K562 (cell line): ENCODE results near the gene TECPR2. TPM values are rescaled to one million over a fixed set of nuclear protein-coding genes. Genes with fewer than 3 reads are reported as not detected.
A peak's percentile ranks its signal among the peaks of the same experiment; 100 is the strongest.

Experiments
- ATAC-seq: fragments of 200-7000 bp; cut with Tn5 transposase; 3 replicates; pipeline ENCODE4 v1.9.1; 2020; ENCODE audit warnings: moderate library complexity
- BruUV-seq: library from RNA; stranded (reverse); fragments of 400-500 nt; replicated peaks from 2 replicates; lab custom pipeline; 2021; lab: Mats Ljungman, UMichigan
- CTCF ChIA-PET: fragments of 300-600 bp; formaldehyde crosslinking; extraction: SDS; loops from one replicate; lab custom pipeline; 2021; ENCODE audit warnings: low intra/inter-chr PET ratio; lab: Yijun Ruan, JAX
- POLR2A ChIA-PET: fragments of 300-600, 350-650 bp; sonication (Branson Sonifier 250); formaldehyde crosslinking; extraction: SDS; loops from one replicate; lab custom pipeline; 2021; ENCODE audit warnings: antibody characterized with exemption, inconsistent platforms; lab: Yijun Ruan, JAX
- DNase-seq, 4 experiments: peaks; one replicate each; pipeline versions ENCODE4 v3.0.0 to v3.0.0-alpha.2; 2011 to 2018; ENCODE audit warnings: low spot score in 3 of 4, mixed read lengths in 3 of 4; ENCODE audit errors: extremely low read depth in 1 of 4
- FAIRE-seq: peaks from 2 replicates; lab custom pipeline; 2011; peaks lifted over from hg19 to GRCh38; lab: Jason Lieb, UNC
- H2AFZ ChIP-seq: 2 replicates; pipeline ENCODE4 v1.6.0; 2011; ENCODE audit warnings: low read depth, low read length, control low read depth, inconsistent platforms
- H3K27ac ChIP-seq: fragments of 200-600 bp; 3 replicates; pipeline ENCODE4 v1.8.0; 2011; ENCODE audit warnings: low read depth, mild to moderate bottlenecking, control low read depth, inconsistent platforms, low read length, moderate library complexity, mixed read lengths; ENCODE audit errors: extremely low read depth
- H3K27me3 ChIP-seq, 2 experiments: fragments of 300-600 bp in 1 of 2; 2 replicates in 1 of 2; 3 replicates in 1 of 2; pipeline versions ENCODE4 v1.6.0 to v1.8.0; 2011; ENCODE audit warnings: inconsistent platforms in 2 of 2, low read length in 2 of 2, mild to moderate bottlenecking in 1 of 2, mixed read lengths in 1 of 2, moderate library complexity in 1 of 2; ENCODE audit not compliant: control insufficient read depth in 2 of 2, insufficient read depth in 2 of 2
- H3K36me3 ChIP-seq: fragments of 300-600 bp; 3 replicates; pipeline ENCODE4 v1.8.0; 2011; ENCODE audit warnings: mild to moderate bottlenecking, low read length, inconsistent platforms; ENCODE audit not compliant: control insufficient read depth, insufficient read depth
- H3K4me1 ChIP-seq, 2 experiments: fragments of 200-600 bp in 1 of 2; replicated peaks in 1 of 2; 2 replicates in 1 of 2; 3 replicates in 1 of 2; pipeline versions ENCODE4 v1.5.1 to v1.8.0; 2011; ENCODE audit warnings: inconsistent platforms in 2 of 2, low read length in 2 of 2, mild to moderate bottlenecking in 1 of 2, mixed read lengths in 1 of 2, moderate library complexity in 1 of 2; ENCODE audit not compliant: control insufficient read depth in 2 of 2, insufficient read depth in 2 of 2
- H3K4me2 ChIP-seq: 2 replicates; pipeline ENCODE4 v1.6.1; 2011; ENCODE audit warnings: low read length, control low read depth, inconsistent platforms, mixed read lengths; ENCODE audit not compliant: insufficient read depth
- H3K4me3 ChIP-seq: fragments of 200-600 bp; sonication (generic), shearing (Covaris generic); 2 replicates; pipeline ENCODE4 v1.5.1; 2016; ENCODE audit warnings: control low read depth, inconsistent platforms
- H3K79me2 ChIP-seq: fragments of 200-600 bp; 3 replicates; pipeline ENCODE4 v1.8.0; 2011; ENCODE audit warnings: low read length, inconsistent platforms; ENCODE audit not compliant: control insufficient read depth, insufficient read depth
- H3K9ac ChIP-seq, 2 experiments: 2 replicates each; pipeline versions ENCODE4 v1.6.0 to v1.6.1; 2011; ENCODE audit warnings: low read depth in 2 of 2, low read length in 2 of 2, control low read depth in 1 of 2, inconsistent platforms in 1 of 2, mild to moderate bottlenecking in 1 of 2, mixed read lengths in 1 of 2; ENCODE audit not compliant: insufficient read depth in 1 of 2
- H3K9me1 ChIP-seq: one replicate; pipeline ENCODE4 v1.6.0; 2011; ENCODE audit warnings: inconsistent platforms, mild to moderate bottlenecking, low read length, moderate library complexity; ENCODE audit not compliant: control insufficient read depth, insufficient read depth
- H3K9me3 ChIP-seq: replicated peaks from 2 replicates; pipeline ENCODE4 v1.5.1; 2011; ENCODE audit warnings: low read depth, low read length, inconsistent platforms; ENCODE audit not compliant: control insufficient read depth, insufficient read depth
- H4K20me1 ChIP-seq: replicated peaks from 2 replicates; pipeline ENCODE4 v1.6.1; 2011; ENCODE audit warnings: low read length, inconsistent platforms, mixed read lengths; ENCODE audit not compliant: control insufficient read depth, insufficient read depth
- CC2D1A ChIP-seq: fragments of 450-650 bp; IDR thresholded peaks from 2 replicates; pipeline ENCODE4 v1.6.1; 2017; ENCODE audit warnings: mild to moderate bottlenecking
- DLX4 ChIP-seq: fragments of 250-450 bp; sonication (Bioruptor Pico); IDR thresholded peaks from 2 replicates; pipeline ENCODE4 v1.6.1; 2021; ENCODE audit warnings: mild to moderate bottlenecking
- FOXM1 ChIP-seq, 2 experiments: fragments of 450-650 bp in 1 of 2; sonication (generic) in 1 of 2; formaldehyde crosslinking in 1 of 2; IDR thresholded peaks; 2 replicates each; pipeline versions ENCODE4 v1.6.1 to v1.9.0; 2017 to 2022; ENCODE audit warnings: low read depth in 2 of 2, mild to moderate bottlenecking in 2 of 2, missing genetic modification reagents in 1 of 2, moderate library complexity in 1 of 2
- HNRNPLL ChIP-seq: fragments of 200-400 bp; formaldehyde crosslinking; IDR thresholded peaks from 2 replicates; pipeline ENCODE4 v1.6.1; 2017; ENCODE audit warnings: low read length, low read depth, mild to moderate bottlenecking; ENCODE audit not compliant: poor library complexity, severe bottlenecking
- JUN ChIP-seq, 2 experiments: sonication (generic) in 1 of 2; formaldehyde crosslinking in 1 of 2; IDR thresholded peaks; 2 replicates each; pipeline versions ENCODE4 v1.6.1 to v1.8.0; 2012 to 2022; ENCODE audit warnings: borderline replicate concordance in 2 of 2, mild to moderate bottlenecking in 2 of 2, improper control_type of control experiment in 1 of 2, low read depth in 1 of 2, low read length in 1 of 2, missing genetic modification reagents in 1 of 2
- NONO ChIP-seq, 2 experiments: fragments of 200-400 bp in 1 of 2; fragments of 450-650 bp in 1 of 2; formaldehyde crosslinking in 1 of 2; IDR thresholded peaks; 2 replicates each; pipeline ENCODE4 v1.6.1; 2017; ENCODE audit warnings: low read depth in 2 of 2, mild to moderate bottlenecking in 2 of 2, moderate library complexity in 2 of 2, low read length in 1 of 2
- NR2F6 ChIP-seq: fragments of 450-650 bp; formaldehyde crosslinking; IDR thresholded peaks from 2 replicates; pipeline ENCODE4 v1.4.0; 2020; ENCODE audit warnings: mild to moderate bottlenecking
- SMAD4 ChIP-seq: fragments of 250-450 bp; sonication (Bioruptor Pico); conservative IDR thresholded peaks from 2 replicates; pipeline ENCODE4 v1.8.0; 2021; ENCODE audit warnings: inconsistent platforms, mild to moderate bottlenecking, moderate library complexity
- SUPT5H ChIP-seq: fragments of 450-650 bp; IDR thresholded peaks from 2 replicates; pipeline ENCODE4 v1.6.1; 2016
- ZNF75A ChIP-seq: fragments of 450-650 bp; formaldehyde crosslinking; IDR thresholded peaks from 2 replicates; pipeline ENCODE4 v1.4.0; 2020; ENCODE audit warnings: mild to moderate bottlenecking
- WGBS: fragments of 100-300 bp; shearing (Covaris generic); methylation state at CpG from one replicate; pipeline ENCODE4 v1.1.6; 2016; ENCODE audit warnings: low coverage, mixed read lengths; ENCODE audit not compliant: insufficient coverage; ENCODE audit errors: missing lambda C conversion rate; 5-methylcytosine and 5-hydroxymethylcytosine counted together
- in situ Hi-C: fragments of 300-500 bp; cut with MboI; formaldehyde crosslinking; loops from 4 replicates; pipeline ENCODE4 v1.15.0; 2018; ENCODE audit warnings: inconsistent platforms, mixed read lengths
- intact Hi-C: fragments of 100-400 bp; cut with micrococcal nuclease; formaldehyde crosslinking; loops from 2 replicates; pipeline ENCODE4 v1.14.2; 2022
- polyA plus RNA-seq, 8 experiments: library from polyadenylated mRNA; depleted of rRNA in 4 of 8; stranded (reverse) in 5 of 8; unstranded in 3 of 8; fragments of >200 nt; fragmentation: Nextera tagmentation in 2 of 8; fragmentation: Illumina TruSeq in 1 of 8; extraction: Ambion mirVana in 2 of 8; extraction: Trizol in 1 of 8; gene quantifications; 2 replicates each; pipeline versions ENCODE4 v1.2.1 to v1.2.3, GENCODE V29; 2011 to 2014; ENCODE audit warnings: inconsistent platforms in 1 of 8, missing spikeins in 1 of 8
- total RNA-seq, 7 experiments: library from RNA; depleted of rRNA in 6 of 7; stranded (reverse); fragments of >200 nt in 6 of 7; fragmentation: Illumina TruSeq in 2 of 7; extraction: Trizol in 2 of 7; gene quantifications; 2 replicates each; pipeline versions ENCODE4 v1.2.1 to v1.2.3, GENCODE V29; 2011 to 2021; ENCODE audit warnings: low replicate concordance in 1 of 7

Gene TECPR2
- total and polyA plus RNA-seq, 9 of the 15 experiments (the other 6 are each of a cell fraction or from before 2014, with no cell fraction given), result 0.04 to 3.0 (median 0.83) TPM

DNA sequence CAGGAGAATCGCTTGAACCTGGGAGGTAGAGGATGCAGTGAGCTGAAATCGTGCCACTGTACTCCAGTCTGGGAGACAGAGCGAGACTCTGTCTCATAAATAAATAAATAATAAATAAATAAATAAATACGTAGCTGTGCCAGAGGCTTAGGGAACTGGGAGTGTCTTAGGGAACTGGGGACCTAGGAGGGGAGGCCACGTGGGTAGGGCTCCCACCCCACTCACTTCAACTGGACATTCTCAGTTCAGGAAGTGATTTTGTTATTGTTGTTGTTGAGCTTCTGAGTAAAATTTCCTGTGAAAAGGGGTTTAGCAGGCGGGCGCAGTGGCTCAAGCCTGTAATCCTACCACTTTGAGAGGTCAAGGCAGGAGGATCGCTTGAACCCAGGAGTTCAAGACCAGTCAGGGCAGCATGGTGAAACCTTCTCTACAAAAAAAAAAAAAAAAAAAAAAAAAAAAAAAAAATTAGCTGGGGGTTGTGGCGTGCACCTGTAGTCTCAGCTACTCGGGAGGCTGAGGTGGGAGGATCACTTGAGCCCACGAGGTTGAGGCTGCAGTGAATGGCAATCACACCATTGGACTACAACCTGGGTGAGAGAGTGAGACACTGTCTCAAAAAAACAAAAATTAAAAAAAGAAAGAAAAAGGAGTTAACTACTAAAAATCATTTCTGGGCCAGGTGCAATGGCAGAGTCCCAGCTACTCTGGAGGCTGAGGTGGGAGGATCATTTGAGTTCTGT lies 165.9 kb downstream of the TECPR2 start (continued):
- TF ChIP-seq JUN (IDR thresholded peaks at IDR 0.05; ENCODE audit: borderline replicate concordance, low read depth, low read length) (no peak), JUN (CRISPR knock-in tag; IDR thresholded peaks at IDR 0.05; ENCODE audit: borderline replicate concordance) (no peak), CC2D1A (no peak), DLX4 (CRISPR knock-in tag) (no peak), SMAD4 (CRISPR knock-in tag) (no peak)

- Histone ChIP-seq H3K9me1 (no peaks in the 10 kb centered on the region), H2AFZ (peak overlapping the region; percentile 90), H3K27ac (peak overlapping the region; percentile 87), H3K9ac (peak overlapping the region; percentile 54 to 84; a peak in 3 of 4 replicates), H3K4me3 (no peak overlapping the region), H4K20me1 (no peaks in the 10 kb centered on the region), H3K79me2 (no peaks in the 10 kb centered on the region; the same call in 2 of the 3 replicates), H3K4me1 (peaks cover 18 to 20% of the 10 kb centered on the region in 2 experiments; a peak in 4 of 5 replicates), H3K4me2 (peak overlapping the region; percentile 46; the same call in 1 of the 2 replicates), H3K36me3 (no peaks in the 10 kb centered on the region), H3K27me3 (no peaks in the 10 kb centered on the region), H3K9me3 (no peaks in the 10 kb centered on the region; the same call in 1 of the 2 replicates)
- intact Hi-C loops (no loop called here), in situ Hi-C loops (no loop called here)
- ATAC-seq (peak; percentile 93), FAIRE-seq (peak; percentile 68), DNase-seq (peak in 2 of 4 experiments; percentile 51 to 72)
- ChIA-PET POLR2A (interaction anchor here (0.6 to 1.0 kb wide), 6 partner anchors 22 to 99 kb away, joined by 3 to 5 read pairs (median 3); no protein-coding TSS in a partner anchor), CTCF (no interaction called here)
- BruUV-seq, result no TSS peak
- 23% methylated on average over 13 of the region's 13 CpGs for WGBS
- TF ChIP-seq FOXM1 (IDR thresholded peaks at IDR 0.05; ENCODE audit: low read depth), result peak; percentile 73
- TF ChIP-seq FOXM1 (CRISPR knock-in tag; IDR thresholded peaks at IDR 0.05; ENCODE audit: low read depth), result no peak
- no peak for TF ChIP-seq NR2F6 (CRISPR knock-in tag)
- no peak for TF ChIP-seq ZNF75A (CRISPR knock-in tag)
- 0 out of 2 replicates have a peak, but pooled peaks have one; percentile 33 for TF ChIP-seq SUPT5H
- no peak for TF ChIP-seq HNRNPLL
- TF ChIP-seq NONO (IDR thresholded peaks at IDR 0.05; ENCODE audit: low read depth in 2 of 2, low read length in 1 of 2), result no peak
Measured at GRCh38 chr14:102530828-102531478, 168.2 kb downstream of the TECPR2 start.
